DOHH2 (cell line): Measurements from ENCODE around the gene ELK3.
A peak's percentile ranks its signal among the peaks of the same experiment; 100 is the strongest.

ENCODE experiments used
- H3F3A ChIP-seq: fragments of 200-600 bp; sonication (generic), shearing (Covaris generic); 2 replicates; pipeline ENCODE4 v1.6.0; 2016; ENCODE audit warnings: antibody characterized with exemption, mild to moderate bottlenecking; ENCODE audit not compliant: control insufficient read depth, insufficient read depth
- H3K27ac ChIP-seq: fragments of 200-600 bp; sonication (generic); 2 replicates; pipeline ENCODE4 v1.5.1; 2014; ENCODE audit warnings: low read depth, mild to moderate bottlenecking, low read length, moderate library complexity
- H3K27me3 ChIP-seq: fragments of 200-600 bp; sonication (generic); 2 replicates; pipeline ENCODE4 v1.6.1; 2014; ENCODE audit warnings: mild to moderate bottlenecking, low read length, mixed read lengths; ENCODE audit not compliant: control insufficient read depth
- H3K36me3 ChIP-seq: fragments of 200-600 bp; sonication (generic); 2 replicates; pipeline ENCODE4 v1.6.1; 2014; ENCODE audit warnings: mild to moderate bottlenecking, low read length, moderate library complexity, mixed read lengths; ENCODE audit not compliant: control insufficient read depth
- H3K4me1 ChIP-seq: fragments of 200-600 bp; sonication (generic); 2 replicates; pipeline ENCODE4 v1.6.1; 2014; ENCODE audit warnings: mild to moderate bottlenecking, low read length, mixed read lengths; ENCODE audit not compliant: control insufficient read depth
- H3K4me2 ChIP-seq: fragments of 200-600 bp; sonication (generic); 2 replicates; pipeline ENCODE4 v1.6.0; 2014; ENCODE audit warnings: mild to moderate bottlenecking, low read length, moderate library complexity
- H3K4me3 ChIP-seq: fragments of 200-600 bp; sonication (generic); 2 replicates; pipeline ENCODE4 v1.5.1; 2014; ENCODE audit warnings: mild to moderate bottlenecking, low read length, mixed read lengths
- H3K79me2 ChIP-seq: fragments of 200-600 bp; sonication (generic); 2 replicates; pipeline ENCODE4 v1.6.1; 2014; ENCODE audit warnings: mild to moderate bottlenecking, low read length, mixed read lengths; ENCODE audit not compliant: control insufficient read depth
- H3K9me2 ChIP-seq: fragments of 200-600 bp; sonication (generic); replicated peaks from 2 replicates; pipeline ENCODE4 v1.6.1; 2014; ENCODE audit warnings: mild to moderate bottlenecking, low read length, mixed read lengths; ENCODE audit not compliant: control insufficient read depth
- H3K9me3 ChIP-seq: fragments of 200-600 bp; sonication (generic); 2 replicates; pipeline ENCODE4 v1.6.1; 2014; ENCODE audit warnings: antibody characterized with exemption, low read length, mixed read lengths; ENCODE audit not compliant: control insufficient read depth, insufficient read depth
- H4K20me1 ChIP-seq: fragments of 200-600 bp; sonication (generic); 2 replicates; pipeline ENCODE4 v1.6.0; 2014; ENCODE audit warnings: low read depth, mild to moderate bottlenecking, antibody characterized with exemption, low read length, moderate library complexity; ENCODE audit not compliant: control insufficient read depth, insufficient read depth
- EZH2phosphoT487 ChIP-seq: fragments of 200-600 bp; sonication (generic); IDR thresholded peaks from 2 replicates; pipeline ENCODE4 v1.6.1; 2017; ENCODE audit warnings: borderline replicate concordance, mild to moderate bottlenecking, antibody characterized with exemption, low read length, moderate library complexity, mixed read lengths
- TF ChIP-seq, protein P1 (sequence below): fragments of 200-600 bp; sonication (generic); IDR thresholded peaks from one replicate; pipeline ENCODE4 v1.5.1; 2014; ENCODE audit warnings: antibody characterized with exemption, mild to moderate bottlenecking, low read depth, low read length; ENCODE audit not compliant: poor library complexity, severe bottlenecking

Gene ELK3

DNA sequence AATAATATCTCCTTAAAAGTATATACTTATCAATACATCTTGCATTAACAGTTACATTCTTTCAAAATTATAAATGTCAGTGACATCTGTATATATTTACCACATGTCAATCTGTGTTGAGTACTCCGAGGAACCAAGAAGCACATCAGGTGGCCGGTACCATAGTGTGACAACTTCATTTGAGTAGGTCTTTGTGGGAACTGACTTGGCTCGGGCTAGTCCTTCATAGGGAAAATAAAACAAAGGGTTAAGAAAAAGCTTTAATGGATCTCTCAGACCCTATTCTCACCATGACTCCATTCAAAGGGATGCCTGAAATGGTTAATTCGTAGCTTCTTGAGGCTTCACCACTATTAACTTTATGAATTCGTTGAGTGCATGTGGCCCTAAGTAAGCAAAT is 94.9 kb downstream of the ELK3 start:
- Histone ChIP-seq H3K4me3 (no peak overlapping the region), H3K4me1 (peaks cover 16% of the 10 kb centered on the region), H3K9me2 (no peaks in the 10 kb centered on the region), H4K20me1 (no peaks in the 10 kb centered on the region), H3K9me3 (no peaks in the 10 kb centered on the region), H3K27ac (no peak overlapping the region), H3K27me3 (no peaks in the 10 kb centered on the region), H3F3A (no peaks in the 10 kb centered on the region), H3K79me2 (no peaks in the 10 kb centered on the region), H3K36me3 (peaks cover 75% of the 10 kb centered on the region), H3K4me2 (no peak overlapping the region)
- TF ChIP-seq, protein P1, sequence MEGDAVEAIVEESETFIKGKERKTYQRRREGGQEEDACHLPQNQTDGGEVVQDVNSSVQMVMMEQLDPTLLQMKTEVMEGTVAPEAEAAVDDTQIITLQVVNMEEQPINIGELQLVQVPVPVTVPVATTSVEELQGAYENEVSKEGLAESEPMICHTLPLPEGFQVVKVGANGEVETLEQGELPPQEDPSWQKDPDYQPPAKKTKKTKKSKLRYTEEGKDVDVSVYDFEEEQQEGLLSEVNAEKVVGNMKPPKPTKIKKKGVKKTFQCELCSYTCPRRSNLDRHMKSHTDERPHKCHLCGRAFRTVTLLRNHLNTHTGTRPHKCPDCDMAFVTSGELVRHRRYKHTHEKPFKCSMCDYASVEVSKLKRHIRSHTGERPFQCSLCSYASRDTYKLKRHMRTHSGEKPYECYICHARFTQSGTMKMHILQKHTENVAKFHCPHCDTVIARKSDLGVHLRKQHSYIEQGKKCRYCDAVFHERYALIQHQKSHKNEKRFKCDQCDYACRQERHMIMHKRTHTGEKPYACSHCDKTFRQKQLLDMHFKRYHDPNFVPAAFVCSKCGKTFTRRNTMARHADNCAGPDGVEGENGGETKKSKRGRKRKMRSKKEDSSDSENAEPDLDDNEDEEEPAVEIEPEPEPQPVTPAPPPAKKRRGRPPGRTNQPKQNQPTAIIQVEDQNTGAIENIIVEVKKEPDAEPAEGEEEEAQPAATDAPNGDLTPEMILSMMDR = no peak
- no peak for TF ChIP-seq EZH2phosphoT487

DNA sequence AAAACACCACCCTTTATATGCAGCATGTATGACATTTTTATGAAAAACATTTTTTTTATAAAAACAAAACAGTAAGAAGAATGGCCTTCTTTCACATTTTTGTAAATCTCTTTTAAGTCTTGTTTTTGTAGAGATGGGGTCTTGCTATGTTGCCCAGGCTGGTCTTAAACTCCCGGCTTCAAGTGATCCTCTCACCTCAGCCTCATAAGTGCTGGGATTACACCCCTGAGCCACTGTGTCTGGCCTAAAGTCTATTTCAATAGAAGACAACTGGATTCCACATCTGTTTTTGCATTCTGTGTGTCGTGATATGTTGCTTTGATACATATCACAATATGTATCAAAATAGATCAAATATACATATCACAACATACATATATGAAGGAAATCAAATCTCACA is 98.9 kb downstream of the ELK3 start:
- TF ChIP-seq EZH2phosphoT487 = no peak
- TF ChIP-seq, protein P1 = no peak
- H3K4me3 ChIP-seq = no peak overlapping the region
- no peak overlapping the region for H3K27ac ChIP-seq
- H3F3A ChIP-seq = peaks cover 15% of the 10 kb centered on the region
- no peaks in the 10 kb centered on the region for H4K20me1 ChIP-seq
- peaks cover 7% of the 10 kb centered on the region for H3K79me2 ChIP-seq
- no peaks in the 10 kb centered on the region for H3K9me2 ChIP-seq
- no peak overlapping the region for H3K4me2 ChIP-seq
- H3K36me3 ChIP-seq = peaks cover 67% of the 10 kb centered on the region
- H3K9me3 ChIP-seq = no peaks in the 10 kb centered on the region
- H3K27me3 ChIP-seq = no peaks in the 10 kb centered on the region
- H3K4me1 ChIP-seq = peaks cover 56% of the 10 kb centered on the region

DNA sequence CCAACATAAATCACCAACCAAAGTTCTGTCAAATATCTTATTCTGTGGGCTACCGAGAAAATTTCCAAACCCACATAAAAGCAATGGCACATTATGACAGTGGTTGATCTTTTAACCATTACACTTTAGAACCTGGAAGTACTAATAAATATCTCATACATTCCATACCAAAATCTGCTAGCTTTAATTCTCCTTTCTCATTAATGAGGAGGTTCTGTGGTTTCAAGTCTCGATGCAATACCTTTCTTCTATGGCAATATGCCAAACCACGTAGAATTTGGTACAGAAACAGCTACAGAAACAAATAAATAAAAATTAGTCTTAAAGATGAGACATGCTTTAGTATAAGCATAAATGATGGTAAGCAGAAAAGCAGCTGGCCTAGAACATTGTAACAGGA is 100.7 kb downstream of the ELK3 start:
- Histone ChIP-seq H3K36me3 (peaks cover 65% of the 10 kb centered on the region), H3K4me3 (peak overlapping the region; percentile 57)
- no peak for TF ChIP-seq EZH2phosphoT487
- TF ChIP-seq, protein P1 = no peak

More for the DNA sequence above, 100.7 kb downstream of the ELK3 start:
- Histone ChIP-seq H4K20me1 (no peaks in the 10 kb centered on the region), H3F3A (peaks cover 16% of the 10 kb centered on the region), H3K79me2 (peaks cover 7% of the 10 kb centered on the region), H3K4me2 (peak overlapping the region; percentile 72), H3K9me2 (no peaks in the 10 kb centered on the region), H3K27ac (peak overlapping the region; percentile 77), H3K27me3 (no peaks in the 10 kb centered on the region), H3K9me3 (no peaks in the 10 kb centered on the region), H3K4me1 (peaks cover 57% of the 10 kb centered on the region)
